ENCODE measurements around the gene ALOX15B.
"Not testable (repeated sequence)": the region's sequence is repeated elsewhere in the genome, so short reads cannot be mapped to it uniquely, and the experiment has no call there.

ALOX15B gene

DNA sequence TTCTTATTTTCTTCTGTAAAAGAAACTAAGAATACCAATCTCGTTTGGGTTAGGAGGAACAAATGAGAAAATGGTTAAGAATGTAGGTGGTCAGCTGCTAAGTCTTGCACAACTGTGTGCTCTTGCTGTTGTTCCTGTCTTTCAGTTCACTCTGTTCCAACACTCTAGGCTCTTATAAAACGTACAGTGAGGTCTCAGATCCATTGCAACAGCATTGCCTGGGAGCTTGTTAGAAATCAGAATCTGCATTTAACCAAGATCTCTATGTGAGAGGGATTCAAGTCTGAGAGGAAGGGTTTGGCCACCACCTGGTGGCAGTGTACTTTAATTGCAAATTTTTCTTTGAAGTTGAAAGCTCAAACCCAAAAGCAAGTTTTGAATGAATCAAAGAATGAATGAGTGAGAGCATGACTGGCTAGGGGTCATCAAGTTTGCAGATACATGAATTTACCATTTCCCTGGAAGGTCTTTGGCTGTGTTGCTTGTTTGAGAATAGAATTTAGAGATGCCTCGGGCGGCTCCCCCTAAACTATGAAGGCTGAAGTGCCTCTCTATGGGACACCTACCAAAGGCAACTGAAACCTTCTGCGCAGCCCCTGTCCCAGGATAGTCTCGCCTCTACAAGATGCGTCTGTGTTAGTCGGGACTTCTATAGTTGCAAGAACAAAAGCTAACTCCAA is 2.5 kb downstream of the ALOX15B start:
- peak; percentile 41 for DNase-seq (ENCODE audit: low spot score)

DNA sequence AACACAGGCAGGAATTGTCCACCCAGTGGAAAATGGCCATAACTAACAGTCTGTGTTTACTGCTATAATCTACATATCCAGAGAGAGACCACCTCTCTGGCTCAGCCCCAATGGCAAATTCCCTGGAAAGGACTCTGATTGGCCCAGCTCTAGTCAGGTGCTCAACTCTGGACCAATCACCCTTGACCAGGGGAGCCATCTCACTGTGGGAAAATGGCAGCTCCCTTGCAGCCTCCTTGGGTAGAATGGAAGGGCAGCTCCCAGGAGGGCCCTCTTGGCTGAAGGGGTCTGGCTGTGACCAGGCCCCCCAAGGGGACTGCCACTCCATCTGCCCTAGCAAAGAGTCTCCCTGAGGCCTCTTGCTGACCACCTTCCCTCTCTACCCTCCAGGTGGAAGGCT is 3.1 kb downstream of the ALOX15B start:
- no peak for DNase-seq (ENCODE audit: low spot score)

DNA sequence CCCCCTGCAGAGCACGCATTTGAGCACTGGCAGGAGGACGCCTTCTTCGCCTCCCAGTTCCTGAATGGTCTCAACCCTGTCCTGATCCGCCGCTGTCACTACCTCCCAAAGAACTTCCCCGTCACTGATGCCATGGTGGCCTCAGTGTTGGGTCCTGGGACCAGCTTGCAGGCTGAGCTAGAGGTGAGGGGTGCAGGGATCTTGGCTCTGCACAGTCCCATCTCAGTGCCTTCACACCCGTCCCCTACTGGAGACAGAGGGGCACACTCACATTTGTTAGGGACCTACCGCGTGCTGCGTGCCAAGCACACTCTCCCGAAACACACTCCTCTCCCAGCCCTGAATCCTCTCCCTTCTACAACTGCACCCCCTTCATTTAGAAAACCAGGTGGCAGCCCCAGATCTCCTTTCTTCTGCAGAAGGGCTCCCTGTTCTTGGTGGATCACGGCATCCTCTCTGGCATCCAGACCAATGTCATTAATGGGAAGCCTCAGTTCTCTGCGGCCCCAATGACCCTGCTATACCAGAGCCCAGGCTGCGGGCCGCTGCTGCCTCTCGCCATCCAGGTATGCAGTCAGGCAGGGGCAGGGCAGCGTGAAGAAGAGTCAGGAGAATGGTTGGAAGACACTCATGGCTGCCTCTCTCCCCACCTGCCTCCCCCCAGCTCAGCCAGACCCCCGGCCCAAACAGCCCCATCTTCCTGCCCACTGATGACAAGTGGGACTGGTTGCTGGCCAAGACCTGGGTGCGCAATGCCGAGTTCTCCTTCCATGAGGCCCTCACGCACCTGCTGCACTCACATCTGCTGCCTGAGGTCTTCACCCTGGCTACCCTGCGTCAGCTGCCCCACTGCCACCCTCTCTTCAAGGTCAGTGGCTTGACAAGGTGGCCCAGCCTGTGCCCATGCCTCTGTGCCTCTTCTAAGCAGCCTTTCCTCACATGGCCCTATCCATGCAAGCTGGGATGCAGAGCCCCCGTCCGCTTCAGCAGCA is 6.3 kb downstream of the ALOX15B start:
- no peak for DNase-seq (ENCODE audit: low spot score)

DNA sequence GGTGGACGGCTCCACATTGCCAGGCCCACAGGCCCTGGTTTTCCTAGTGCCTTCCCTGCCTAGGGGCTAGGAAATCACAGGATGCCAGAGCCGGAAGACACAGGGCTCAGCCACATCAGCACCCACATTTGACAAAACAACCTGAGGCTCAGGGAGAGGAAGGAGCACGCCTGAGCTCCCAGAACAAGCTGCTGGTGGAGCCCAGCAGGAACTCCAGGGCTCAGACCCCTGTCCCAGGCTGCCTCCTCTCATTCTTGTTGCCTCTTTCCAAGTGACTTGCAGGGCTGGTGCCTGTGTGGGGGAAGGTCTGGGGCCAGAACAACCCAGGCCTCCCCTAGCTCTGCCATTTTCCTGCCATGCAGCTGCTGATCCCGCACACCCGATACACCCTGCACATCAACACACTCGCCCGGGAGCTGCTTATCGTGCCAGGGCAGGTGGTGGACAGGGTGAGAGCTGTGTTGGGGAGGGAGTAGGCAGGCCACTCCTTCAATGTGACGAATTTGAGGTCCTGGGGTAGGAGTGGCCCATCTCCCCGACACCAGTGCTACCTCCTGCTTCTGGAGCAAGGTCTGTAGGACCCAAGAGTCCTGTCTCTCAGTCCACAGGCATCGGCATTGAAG is 7.6 kb downstream of the ALOX15B start:
- no peak for DNase-seq (ENCODE audit: low spot score)

DNA sequence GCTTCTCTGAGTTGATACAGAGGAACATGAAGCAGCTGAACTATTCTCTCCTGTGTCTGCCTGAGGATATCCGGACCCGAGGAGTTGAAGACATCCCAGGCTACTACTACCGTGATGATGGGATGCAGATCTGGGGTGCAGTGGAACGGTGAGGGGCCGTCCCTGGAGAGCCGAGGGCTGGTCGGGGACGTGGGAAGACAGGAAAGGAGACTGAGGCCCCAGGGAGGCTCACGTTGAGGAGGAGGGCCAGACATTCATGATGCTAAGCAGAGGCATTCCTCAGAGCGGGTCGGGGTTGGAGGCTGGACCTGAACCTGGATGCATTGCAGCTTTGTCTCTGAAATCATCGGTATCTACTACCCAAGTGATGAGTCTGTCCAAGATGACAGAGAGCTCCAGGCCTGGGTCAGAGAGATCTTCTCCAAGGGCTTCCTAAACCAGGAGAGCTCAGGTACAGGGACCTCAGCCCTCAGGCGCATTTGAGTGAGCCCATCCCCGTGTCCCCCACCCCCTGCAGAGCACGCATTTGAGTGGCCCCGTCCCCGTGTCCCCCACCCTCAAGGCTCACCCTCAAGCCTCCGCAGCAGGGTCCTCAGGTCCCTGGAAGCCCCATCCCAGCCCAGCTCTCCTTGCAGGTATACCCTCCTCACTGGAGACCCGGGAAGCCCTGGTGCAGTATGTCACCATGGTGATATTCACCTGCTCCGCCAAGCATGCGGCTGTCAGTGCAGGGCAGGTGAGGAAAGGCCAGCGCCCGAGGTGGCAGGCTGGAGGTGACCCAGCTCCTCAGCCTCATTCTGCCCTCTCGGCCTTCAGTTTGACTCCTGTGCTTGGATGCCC is 8.3 kb downstream of the ALOX15B start:
- no peak for DNase-seq (ENCODE audit: low spot score)

DNA sequence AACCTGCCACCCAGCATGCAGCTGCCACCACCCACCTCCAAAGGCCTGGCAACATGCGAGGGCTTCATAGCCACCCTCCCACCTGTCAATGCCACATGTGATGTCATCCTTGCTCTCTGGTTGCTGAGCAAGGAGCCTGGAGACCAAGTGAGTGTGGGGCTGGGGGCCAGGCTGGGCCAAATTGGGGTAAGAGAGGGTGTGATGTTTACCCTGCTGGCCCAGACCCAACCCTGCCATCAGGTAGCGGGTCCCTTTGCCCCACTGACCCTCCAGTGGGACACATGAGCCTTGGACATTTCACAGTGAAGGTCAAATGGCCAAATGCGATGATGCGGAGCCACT is 8.9 kb downstream of the ALOX15B start:
- no peak for DNase-seq (ENCODE audit: low spot score)

DNA sequence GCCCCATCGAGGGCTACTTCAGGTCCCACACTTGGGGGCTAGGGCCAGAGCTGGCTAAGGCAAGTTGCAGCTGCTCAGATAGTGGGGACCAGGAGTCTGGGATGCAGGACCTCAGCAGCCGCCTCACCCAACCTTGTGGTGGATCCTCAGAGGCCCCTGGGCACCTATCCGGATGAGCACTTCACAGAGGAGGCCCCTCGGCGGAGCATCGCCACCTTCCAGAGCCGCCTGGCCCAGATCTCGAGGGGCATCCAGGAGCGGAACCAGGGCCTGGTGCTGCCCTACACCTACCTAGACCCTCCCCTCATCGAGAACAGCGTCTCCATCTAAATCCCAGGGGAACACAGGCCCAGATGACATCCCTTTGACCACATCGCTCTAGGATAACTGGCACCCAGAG is 9.4 kb downstream of the ALOX15B start:
- DNase-seq (ENCODE audit: low spot score) = no peak

DNA sequence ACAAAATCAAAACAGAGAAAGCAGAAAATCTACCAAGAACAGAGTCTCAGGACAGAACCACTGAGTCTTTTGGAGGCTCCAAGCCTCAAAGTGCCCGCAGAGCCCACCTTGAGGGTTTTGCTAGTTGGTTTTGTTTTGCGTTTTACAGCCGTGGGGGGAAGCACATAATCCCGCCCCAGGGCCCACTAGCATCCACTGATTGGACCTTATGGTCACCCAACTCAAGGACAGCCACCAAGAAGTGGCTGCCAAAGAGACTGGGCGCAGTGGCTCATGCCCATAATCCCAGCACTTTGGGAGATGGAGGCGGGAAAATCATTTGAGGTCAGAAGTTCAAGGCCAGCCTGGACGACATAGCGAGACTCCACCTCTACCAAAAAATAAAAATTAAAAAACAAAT is 9.9 kb downstream of the ALOX15B start:
- no peak for DNase-seq (ENCODE audit: low spot score)

DNA sequence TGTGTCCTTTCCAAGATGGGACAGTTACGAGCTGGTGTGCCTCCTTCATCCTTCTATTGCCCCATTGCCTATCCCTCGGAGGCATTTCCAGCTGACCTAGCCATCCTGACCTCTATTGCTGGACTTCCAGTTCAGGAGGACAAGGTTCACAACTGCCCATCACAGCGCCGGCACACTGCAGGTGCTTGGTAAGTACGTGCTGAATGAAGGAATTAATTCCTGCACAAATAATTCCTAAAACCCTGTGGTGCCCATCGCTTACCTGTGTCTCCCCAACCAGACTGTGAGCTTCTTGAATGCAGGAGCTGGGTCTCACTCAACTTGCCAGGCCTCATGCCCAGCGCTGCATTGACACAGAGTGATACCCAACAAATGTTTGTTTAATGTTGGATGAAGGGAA is 13.0 kb downstream of the ALOX15B start:
- no peak for DNase-seq (ENCODE audit: low spot score)

DNA sequence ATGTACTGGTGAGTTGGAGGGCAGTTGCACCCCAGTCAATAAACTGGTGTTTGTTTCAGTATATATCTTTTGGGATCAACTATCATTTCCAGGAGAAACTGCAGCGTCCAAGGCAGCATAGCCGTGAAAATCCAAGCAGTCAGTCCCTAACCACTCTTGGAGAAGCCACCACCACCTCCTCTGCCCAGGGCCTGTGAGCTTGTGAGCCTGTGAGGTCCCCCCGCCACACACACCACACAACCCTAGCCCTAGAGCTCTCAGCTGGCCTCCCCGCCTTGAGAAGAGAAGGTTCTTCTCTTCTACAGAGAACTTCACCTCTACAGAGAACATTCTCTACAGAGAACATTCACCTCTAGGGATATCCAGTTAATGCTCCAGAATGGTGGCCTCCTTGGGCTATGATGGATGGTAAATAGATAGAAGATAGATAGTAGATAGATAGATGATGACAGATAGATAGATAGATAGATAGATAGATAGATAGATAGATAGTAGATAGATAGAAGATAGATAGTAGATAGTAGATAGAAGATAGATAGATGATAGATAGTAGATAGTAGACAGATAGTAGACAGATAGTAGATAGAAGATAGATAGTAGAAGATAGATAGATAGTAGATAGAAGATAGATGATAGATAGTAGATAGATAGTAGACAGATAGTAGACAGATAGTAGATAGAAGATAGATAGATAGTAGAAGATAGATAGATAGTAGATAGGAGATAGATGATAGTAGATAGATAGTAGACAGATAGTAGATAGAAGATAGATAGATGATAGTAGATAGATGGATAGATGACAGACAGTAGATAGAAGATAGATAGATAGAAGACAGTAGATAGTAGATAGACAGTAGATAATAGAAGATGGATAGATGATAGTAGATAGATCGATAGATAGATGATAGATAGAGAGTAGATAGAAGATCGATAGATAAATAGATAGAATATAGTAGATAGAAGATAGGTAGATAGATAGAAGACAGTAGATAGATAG is 13.7 kb downstream of the ALOX15B start:
- DNase-seq (ENCODE audit: low spot score) = no peak

DNA sequence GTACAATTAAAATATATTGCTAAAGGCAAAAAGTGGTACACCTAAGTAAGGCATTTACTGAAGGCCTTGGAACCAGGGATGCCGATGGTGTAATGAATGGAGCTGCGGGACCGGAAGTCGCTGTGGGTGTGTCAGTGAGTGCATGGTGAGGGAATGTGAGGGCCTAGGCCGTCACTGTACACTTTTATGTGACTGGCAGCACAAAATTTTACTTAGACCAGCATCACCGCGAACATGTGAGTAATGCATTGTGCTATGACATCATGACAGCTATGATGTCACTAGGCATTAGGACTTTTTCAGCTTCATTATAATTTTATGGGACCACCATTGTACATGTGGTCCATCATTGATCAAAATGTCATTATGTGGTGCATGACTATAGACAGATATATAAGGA is 14.7 kb downstream of the ALOX15B start:
- DNase-seq (ENCODE audit: low spot score) = no peak

DNA sequence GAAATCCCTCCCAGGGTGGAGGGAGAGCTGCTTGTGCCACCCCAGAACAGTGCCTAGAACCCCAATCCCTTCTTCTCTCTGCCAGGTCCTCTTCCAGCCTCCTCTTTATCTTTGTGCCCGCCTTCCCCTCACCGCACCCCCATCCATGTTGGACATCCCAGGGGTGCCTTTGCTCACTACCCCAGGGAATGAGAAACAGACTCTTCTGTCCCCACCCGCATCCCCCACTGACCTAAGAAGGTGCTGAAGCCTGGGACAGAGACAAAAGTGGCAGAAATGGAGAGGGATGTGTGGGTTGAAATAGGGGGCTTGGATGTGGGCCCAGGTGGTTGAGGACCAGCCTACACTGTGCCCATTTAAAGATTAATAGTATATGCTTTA is 17.0 kb downstream of the ALOX15B start:
- DNase-seq (ENCODE audit: low spot score) = no peak

DNA sequence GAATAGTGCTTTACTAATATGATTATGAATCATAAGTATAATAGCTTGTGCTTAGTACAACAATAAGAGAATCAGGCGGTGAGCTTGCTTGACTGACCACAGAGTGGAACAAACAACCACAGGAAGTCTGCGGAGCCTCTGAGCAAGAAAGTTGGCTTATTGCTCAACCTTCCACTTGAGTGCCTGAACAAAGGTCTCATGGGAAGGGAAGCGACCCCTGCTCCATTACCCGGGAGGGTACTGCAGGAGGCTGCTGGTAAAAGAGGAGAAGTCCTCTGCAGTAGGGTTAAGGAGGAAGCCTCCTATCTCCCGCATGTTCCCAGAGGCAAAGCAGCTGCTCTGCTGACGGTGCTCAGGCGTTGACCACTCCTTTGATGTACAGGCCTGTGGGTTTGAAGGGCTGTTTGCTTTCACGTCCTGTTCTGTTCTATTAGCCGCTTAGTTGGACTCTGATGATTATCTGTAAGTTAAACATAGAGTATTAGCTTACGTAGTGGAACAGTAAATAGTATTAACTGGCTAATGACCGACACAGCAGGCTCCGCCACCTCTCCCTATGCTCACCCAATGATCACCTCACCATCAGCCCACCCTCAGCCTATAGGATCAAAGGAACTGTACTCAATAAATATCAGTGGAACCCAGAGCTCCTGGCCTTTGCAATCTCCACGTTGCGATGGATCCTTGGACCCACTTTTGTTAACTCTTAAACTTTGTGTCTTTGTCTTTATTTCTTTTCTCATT is 17.5 kb downstream of the ALOX15B start:
- DNase-seq (ENCODE audit: low spot score) = peak; percentile 21

DNA sequence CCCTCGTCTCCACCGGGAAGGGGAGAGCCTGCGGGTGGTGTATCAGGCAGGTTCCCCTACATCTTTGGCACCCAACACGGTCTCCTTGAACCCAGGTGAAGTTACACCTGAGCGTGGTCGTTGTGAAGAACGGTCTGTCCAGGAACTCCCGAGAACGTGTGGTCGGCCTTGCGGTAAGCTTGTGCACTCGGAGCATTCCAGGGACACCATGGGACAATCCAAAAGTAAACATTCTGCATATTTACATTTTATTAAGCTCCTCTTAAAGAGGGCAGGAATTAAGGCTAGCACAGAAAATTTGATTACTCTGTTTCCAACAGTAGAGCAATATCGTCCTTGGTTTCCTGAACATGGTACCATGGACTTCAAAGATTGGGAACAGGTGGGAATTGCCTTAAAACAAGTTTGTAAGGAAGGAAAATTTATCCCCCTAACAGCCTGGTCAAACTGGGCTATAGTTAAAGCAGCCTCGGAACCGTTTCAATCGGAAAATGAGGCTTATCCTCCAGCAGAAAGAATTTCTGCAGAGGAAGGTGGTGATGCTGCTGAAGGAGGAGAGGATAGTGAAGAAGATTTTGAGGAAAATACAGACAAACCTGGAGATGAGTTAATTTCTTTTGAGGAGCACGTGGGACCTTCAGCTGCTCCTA is 18.2 kb downstream of the ALOX15B start:
- no peak for DNase-seq (ENCODE audit: low spot score)

DNA sequence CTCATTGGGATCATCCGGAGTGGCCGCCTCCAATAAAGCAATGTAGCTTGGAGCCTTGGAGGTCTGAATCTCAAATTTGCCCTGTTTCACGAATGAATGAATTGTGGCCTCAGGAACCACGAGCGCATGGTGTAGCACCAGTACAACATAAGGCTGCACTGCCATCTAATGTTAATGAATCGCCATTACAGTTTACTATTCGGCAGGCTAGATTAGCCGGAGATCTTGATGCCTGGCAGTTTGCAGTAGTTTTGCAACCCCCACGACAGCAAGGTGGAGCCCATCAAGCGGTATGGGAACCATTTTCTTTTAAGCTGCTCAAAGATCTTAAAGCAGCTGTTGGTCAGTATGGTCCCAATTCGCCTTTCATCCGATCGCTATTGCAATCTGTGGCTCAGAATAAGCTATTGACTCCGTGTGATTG is 18.8 kb downstream of the ALOX15B start:
- peak; percentile 80 for DNase-seq (ENCODE audit: low spot score)

DNA sequence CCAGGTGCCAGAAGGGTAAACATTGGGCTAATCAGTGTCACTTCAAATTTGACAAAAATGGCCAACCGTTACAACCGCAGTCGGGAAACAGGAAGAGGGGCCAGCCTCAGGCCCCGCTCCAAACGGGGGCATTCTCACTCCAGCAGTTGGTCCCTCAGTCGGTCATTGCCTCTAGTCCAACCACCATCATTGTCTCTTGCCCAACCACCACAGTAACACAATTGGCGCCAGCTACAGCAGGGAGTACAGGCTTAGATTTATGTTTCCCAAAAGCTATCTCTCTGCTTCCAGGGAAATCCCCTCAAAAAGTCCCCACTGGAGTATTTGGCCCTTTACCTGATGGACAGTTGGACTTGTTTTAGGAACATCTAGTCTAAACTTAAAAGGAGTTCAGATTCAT is 20.3 kb downstream of the ALOX15B start:
- no peak for DNase-seq (ENCODE audit: low spot score)

DNA sequence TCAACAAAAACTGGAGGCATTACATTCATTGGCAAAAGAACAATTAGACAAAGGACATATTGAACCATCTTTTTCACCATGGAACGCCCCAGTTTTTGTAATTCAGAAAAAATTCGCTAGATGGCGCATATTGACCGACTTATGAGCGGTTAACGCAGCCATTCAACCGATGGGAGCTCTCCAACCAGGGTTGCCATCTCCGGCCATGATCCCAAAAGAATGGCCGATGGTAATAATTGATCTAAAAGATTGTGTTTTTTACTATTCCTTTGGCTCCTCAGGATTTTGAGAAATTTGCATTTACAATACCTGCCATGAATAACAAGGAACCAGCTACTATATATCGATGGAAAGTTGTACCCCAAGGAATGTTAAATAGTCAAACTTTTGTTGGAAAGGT is 21.4 kb downstream of the ALOX15B start:
- DNase-seq (ENCODE audit: low spot score) = peak; percentile 87

DNA sequence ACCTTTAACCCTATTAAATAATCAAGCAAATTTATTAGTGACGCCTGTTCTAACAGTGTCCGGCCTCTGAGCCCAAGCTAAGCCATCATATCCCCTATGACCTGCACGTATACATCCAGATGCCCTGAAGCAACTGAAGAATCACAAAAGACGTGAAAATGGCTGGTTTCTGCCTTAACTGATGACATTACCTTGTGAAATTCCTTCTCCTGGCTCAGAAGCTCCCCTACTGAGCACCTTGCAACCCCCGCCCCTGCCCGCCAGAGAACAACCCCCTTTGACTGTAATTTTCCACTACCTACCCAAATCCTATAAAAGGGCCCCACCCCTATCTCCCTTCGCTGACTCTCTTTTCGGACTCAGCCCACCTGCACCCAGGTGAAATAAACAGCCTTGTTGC is 23.0 kb downstream of the ALOX15B start:
- DNase-seq (ENCODE audit: low spot score) = not testable (repeated sequence)

DNA sequence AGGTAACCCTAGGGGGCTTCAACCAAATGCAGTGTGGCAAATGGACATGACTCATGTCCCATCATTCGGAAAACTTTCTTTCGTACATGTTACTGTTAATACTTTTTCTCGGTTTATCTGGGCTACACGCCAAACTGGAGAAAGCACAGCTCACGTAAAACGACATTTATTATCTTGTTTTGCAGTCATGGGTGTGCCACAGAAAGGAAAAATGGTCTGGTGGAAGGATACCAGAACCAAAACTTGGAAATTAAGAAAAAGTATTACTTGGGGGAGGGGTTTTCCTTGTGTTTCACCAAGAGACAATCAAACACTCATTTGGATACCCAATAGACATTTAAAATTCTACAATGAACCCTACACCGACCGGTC is 23.6 kb downstream of the ALOX15B start:
- DNase-seq (ENCODE audit: low spot score) = no peak
